Measurements from ENCODE around the gene CYTH4.
"Not testable (repeated sequence)": the region's sequence is repeated elsewhere in the genome, so short reads cannot be mapped to it uniquely, and the experiment has no call there.

The CYTH4 gene, protein sequence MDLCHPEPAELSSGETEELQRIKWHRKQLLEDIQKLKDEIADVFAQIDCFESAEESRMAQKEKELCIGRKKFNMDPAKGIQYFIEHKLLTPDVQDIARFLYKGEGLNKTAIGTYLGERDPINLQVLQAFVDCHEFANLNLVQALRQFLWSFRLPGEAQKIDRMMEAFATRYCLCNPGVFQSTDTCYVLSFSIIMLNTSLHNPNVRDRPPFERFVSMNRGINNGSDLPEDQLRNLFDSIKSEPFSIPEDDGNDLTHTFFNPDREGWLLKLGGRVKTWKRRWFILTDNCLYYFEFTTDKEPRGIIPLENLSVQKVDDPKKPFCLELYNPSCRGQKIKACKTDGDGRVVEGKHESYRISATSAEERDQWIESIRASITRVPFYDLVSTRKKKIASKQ

DNA sequence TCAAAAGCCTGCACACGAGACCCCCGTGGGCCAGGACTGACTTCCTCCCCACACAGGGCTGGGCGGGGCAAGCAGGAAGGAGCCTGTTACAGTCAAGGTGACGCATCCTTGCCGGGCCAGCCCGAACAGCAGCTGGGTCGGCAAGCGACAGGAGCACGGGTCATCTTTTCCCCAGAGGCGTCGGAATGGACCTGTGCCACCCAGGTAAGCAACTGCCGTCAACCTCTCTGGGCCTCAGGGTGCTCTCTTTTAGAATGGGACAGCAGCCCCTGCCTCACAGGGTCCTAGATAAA lies at the start of gene CYTH4:
CYTH4 (plus strand) TSS at position 124 of the 293 bp plus-strand sequence; CDS start at position 186, 62 bp downstream.
- no peak for DNase-seq

DNA sequence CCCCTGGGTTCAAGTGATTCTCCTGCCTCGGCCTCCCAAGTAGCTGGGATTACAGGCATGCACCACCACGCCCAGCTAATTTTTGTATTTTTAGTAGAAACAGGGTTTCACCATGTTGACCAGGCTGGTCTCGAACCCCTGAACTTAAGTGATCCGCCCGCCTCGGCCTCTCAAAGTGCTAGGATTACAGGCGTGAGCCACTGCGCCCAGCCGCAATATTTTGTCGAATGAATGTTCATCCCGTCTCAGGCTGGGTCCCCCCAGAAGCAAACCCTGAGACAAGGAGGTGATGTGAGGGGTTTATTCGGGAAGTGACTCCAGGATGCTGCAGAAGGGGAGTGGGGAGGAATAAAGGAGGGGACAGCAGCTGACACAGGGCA lies 48.9 kb upstream of the CYTH4 start:
- not testable (repeated sequence) for DNase-seq

DNA sequence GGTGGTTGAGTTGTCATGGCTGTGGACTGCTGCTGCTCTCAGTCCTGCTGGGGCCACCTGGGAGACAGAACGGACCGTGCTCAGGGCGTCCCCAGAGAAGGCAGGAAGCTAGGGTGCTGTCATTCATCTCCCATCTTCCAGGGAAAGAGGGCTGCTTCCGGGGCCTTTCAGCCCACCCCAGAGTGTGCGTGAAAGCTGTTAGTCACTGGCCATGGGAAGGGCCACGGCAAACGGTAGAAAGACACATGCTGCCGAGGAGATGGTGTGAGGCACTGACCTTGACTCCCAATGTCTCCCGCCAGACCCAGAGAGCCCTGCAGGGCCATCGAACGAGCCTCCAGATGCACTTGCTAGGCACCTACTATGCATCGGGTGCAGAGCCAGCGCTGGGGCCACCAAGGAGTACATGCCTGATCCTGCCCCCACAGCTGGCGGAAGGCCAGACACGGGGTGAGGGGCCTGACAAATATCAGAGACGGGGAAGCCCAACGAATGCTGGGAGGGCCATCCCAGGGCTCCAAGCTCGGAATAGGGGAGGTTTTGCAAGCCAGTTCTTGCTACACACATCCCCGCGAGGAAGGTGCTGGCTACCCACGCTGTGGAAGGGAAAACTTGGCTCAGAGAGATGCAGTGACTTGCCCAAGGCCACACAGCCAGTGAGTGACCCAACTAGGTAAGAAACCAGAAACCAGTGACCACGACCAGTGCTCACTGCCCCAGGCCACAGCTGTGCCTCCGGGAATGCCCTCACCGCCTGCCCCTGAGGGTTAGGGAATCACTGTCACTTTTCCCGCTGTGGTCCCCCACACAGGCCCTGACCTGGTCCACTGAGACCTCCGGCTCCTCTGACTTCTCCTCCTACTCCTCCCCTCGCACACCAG lies 48.3 kb upstream of the CYTH4 start:
- DNase-seq, result no peak

DNA sequence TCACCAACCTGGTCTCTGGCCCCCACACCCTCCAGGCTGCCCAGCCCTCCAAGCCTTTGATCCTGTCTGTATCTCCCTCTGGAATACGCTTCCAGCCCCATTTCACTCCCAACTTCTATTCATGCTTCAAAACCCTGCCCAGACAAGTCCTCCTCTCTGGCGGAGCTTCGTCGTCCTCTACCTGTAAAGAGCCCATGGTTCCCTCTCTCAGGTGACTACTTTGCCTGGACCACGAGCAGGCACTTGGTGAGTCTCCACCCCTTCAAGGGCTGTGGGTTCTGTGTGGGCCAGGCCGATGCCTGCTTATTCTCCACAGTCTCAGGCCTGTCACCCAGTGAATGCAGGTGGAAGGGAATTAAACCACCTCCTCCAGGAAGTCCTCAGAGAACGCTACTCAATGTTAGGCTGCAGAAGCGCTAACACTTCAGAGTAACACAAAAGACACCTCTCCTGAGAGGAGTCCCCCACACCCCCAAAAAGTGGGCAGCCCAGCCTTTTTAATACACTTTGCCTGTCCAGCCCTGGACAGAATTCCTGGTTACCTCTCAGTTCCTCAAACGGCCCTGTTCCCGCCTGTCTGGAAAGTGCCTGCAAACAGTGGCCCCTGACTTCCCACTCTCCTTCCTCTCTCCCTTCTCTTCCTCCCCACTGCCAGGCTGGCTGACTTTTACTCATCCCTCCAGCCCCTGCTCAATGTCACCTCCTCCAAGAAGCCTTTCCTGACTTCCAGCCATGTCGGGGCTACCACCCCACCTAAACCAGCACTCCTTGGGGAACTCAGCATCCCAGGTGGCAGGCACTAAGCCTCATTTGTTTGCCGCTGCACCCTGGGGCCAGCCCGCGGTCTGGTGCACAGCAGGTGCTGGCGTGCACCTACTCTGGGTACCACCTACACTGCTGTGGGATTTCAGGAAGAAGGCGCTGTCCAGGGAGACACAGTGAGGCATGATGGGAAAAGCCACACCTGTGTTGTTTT lies 47.3 kb upstream of the CYTH4 start:
- no peak for DNase-seq

DNA sequence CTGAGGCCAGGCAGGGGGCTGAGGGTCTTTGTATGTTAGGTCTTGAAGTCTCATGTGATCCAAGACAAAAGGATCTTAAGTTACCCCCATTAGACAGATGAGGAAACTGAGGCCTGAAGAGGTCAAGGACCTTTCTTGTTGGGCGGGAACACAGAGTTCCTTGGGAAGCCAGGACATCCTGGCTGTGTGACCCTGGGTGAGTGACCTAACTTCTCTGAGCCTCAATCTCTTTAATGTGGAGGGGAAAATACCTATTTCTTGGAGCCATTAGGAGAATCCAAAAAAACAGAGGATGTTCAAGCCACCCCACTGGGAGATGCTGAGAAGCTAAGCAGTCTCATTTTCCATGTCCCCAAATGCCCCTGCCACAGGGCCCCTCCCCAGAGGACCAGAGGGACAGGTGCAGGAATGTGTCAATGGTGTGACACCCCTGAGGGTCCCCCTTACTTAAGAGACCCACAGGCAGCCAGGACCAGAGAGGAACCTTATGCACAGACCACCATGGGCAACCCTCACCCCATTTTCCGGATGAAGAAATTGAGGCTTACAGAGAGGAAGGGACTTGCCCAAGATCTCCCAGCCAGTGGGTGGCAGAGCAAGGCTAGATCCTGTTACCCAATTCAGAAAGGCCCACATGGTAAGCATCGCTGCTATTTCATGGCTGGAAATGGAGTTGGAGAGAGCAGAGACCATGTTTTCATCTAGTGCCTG lies 46.3 kb upstream of the CYTH4 start:
- DNase-seq, result no peak

DNA sequence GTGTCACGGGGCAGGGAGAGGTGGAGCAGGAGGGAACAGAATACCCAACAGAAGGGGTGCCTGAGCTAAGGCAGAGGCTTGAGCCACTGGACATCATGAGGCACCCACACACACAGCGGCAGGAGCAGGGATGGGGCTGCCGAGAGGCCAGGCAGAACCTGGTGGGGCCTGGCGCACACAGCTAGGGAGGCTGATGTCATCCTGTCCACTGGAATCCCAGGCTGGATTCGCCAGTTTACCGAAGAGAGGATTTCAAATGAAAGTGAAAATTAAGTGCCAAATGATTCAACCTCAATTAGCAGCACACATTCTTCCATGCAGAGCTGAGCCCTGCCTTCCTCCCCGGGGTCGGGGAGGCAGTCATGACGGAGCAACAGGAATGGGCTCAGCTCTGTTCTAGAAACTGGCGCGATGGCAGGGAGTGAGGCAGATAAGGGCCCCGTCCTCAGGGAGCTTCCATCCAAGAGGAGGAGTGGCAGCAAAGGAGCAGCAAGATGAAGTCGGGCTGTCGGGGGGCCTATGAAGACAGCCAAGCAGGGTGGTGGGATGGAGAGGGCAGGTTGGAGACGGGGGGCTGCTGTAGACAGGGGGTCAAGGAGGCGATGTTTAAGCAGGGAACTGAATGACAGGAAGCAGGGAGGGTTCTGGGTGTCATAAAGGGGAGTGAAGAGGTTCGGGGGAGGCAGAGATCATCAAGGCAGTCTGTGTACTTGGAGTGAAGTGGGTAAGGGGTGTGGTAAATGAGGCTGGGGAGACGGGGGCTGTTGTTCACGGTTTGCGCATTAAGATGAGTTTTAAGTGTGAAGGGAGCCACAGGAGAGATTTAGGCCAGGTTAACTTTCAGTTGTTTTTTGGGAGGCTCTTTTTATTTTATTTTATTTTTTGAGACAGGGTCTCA lies 44.7 kb upstream of the CYTH4 start:
- no peak for DNase-seq

DNA sequence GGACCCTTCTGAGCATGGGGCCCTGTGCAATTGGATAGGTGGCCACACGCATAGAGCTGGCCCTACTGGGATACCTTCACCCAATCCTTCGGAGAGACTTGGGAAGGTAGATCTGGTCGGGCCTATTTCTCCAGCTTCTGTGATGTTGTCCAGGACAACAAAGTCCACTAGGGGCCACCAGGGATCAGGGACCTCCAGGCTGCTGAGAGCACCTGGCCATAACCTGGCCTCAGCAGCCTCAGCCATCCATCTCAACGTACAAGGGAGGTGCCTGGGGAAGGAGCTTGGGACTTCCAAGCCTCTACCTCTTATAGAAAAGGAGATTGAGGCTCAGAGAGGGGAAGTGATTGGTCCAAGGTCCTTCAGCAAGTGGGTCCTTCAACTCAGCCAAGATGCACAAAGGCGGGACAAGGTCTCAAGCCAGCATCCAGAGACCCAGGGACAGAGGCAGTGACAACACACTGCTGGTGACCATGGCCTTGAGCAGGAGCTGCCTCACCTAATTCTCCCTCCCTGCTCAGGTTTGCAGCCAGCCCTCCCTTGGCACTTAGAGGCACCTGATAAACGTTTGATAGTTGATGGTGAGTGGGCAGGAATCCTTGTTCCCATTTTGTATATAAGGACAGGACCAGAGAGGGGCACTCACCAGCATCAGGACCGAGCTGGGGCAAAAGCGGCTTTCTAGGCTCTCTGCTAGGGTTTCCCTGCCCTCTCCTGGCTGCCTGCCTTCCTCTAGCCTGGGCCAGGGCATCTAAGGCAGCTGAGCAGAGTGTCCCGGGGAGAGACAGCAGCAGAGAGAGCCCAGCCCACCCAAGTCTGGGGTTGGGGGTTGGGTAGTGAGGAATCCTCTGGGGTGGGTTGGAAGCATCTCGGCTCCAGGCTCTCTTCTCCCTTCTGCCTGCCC lies 42.7 kb upstream of the CYTH4 start:
- no peak for DNase-seq

DNA sequence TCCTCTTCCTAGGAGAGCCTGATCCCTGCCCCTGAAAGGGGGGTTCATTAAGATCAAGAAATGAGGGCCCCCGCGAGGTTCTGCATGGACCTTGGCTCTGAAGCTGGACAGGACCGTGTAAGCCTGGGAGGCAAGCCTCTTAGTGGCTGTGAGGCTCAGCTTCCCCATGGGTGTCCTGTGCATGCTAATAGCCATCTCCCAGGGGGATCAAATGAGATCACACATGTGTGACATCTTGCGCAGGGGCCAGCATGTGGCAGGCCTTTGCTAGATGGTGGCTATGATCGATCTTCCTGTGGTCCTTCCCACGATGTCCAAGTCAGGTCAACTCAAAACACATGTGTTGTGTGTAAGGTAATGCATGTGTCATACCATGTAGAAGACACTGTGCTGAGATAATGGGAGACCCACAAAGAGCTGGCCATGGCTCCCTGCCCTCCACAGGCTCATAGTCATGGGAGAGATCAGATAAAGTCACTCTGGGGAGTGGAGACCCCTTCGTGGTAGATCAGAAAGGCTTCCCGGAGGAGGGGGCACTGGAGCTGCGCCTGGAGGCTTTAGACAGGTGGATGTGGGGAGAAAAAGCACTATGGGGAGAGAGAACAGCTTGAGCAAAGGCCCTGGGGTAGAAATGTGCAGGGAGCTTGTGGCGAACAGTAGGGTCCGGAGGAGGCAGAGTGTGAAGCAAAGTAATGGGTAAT lies 41.9 kb upstream of the CYTH4 start:
- DNase-seq, result no peak

DNA sequence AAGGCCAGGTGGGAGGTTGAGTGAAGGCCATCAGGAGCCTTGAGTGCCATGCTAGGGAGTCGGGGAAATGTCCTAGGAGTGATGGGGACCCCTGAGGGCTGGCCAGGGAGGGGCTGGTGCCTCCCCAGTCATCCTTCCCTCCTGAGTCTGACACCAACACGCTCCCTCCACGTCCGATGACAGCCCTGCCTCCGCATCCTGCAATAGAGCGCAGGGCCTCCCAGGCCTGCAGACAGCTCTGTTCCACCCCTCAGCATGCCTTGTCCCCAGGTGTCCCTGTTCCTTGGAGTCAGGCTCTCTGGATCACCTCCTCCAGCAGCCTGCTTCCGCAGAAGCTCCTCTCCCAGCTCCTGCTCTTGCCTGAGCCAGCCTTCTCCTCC lies 41.4 kb upstream of the CYTH4 start:
- no peak for DNase-seq

DNA sequence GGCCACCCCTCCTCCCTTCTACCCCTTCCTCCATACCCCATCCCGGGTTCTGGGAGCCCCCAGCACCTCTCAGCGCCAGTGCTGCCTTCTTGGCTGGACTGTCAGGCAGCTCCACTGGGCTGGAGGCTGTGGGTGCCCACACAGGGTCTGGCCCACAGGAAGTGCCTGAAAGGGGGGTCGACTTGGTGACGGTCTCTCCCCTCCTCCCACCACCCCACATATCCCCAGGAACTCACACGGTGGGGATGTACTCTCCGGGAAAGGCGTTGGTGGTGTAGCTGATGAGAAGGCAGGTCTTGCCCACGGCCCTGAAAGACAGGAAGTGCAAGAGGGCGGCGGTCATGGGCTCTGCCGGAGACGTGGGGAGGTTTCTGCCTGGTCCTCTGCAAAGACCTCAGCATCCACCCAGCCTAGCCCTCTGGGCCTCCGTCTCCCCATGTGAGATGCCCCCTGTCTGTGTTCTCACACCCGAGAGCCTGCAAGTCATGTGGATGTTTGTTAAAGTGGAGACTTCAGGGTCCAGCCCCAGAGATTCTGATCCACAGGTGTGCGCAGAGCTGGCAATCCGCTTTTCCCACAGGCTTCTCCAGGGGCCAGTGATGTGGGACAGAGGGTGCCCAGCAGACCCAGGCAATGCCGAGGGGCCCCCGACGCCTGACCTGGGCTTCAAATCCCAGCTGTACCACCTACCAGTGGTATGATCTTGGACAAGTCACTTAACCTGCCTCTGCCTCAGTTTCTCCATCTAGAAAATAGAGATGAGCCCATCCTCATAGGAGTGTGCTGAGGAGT lies 40.8 kb upstream of the CYTH4 start:
- DNase-seq, result no peak

DNA sequence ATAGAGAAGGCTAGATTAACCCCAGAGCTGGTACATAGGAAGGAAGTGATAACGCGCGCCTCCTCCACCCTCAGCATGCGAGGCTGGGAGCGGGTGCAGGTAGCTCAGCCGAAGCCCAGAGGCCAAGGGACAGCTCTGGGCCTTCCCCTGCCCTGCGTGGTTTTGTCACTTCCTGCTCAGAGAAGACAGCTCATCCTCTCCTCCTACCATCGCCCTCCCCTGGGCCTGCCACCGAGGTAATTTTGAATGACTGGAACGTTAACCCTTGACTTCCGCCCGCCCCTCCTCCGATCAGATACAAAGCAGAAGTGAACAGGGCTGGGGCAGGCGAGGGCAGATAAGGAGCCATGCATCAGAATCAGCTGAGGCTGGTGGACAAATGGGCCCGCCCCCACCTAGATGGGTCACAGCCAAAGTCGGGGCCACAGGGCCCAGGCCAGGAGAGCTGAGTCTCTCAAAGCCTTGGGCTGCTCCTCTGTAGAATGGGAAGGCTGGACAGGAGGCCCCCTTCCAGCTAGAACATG lies 39.9 kb upstream of the CYTH4 start:
- no peak for DNase-seq

DNA sequence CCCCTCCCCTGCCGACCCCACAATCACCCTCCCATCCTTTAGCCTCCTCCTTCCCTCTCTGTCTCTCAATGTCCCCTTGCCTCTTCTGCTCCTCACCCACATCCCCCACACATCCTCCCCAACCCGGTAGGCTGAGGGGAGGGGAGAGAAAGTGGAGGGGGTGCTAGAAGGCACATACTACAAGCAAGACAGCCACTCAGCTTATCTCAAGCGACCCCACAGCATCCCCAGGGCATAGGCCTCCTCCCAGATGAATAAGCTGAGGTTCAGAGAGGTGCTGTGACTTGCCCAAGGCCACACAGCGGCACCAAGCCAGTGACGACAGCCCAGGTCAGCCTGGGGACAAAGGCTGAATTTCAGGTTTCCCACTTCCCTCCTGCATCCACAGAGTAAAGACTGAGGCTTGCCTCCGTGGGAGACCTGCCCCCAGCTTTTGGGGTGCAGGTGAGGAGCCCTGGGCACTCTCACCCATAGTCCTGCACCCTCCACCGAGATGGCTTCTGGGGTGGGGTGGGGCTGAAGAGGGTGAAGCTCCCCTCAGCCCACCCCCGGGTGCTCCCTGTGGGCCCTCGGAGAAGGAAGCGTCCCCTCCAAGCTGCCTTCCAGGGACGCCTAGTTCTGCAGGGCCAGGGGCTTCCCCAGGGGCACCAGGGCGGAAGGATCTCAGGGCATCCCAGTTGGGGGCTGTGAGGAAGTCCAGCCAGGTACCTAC lies 38.8 kb upstream of the CYTH4 start:
- no peak for DNase-seq

DNA sequence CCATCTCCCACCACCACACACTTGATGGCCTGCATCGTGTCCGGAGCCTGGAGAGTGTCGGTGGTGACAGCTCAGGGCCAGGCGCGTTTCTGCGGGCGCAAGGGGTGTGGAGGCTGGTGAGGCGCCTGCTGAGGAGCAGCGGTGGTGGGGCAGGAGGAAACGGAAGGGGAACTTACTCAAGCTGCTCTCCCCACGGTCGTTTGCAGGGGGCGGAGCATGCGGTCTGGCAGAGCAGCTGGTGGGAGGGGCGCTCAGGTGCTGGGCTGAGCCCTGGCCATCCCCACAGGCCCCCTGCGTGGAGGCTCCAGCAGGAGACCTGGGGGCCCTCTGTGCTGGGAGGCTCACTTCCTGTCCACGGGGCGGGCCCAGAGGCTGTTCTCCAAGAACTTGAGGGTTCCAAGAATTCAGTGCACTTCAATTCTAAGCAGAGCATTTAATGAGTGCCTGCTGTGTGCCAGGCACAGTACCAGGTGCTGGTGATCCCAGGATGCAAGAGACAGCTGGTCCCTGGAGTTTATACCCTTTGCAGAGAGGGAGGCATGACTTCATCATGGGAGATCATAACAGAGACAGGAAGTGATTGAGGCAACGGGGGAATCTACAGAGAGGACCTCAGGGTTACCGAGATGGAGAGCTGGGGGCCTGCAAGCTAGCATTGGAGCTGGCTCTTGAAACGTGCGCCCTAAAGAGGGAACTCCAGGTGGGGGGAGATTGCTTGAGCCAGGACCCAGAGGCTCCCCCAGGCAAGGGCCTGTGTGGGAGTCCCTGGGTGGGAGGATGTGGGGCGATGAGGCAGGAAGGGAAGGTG lies 38.0 kb upstream of the CYTH4 start, which contains the start of gene RAC2:
RAC2 (minus strand) TSS at position 156 of the 808 bp plus-strand sequence; CDS start at position 35, 121 bp downstream.
- DNase-seq, result no peak

DNA sequence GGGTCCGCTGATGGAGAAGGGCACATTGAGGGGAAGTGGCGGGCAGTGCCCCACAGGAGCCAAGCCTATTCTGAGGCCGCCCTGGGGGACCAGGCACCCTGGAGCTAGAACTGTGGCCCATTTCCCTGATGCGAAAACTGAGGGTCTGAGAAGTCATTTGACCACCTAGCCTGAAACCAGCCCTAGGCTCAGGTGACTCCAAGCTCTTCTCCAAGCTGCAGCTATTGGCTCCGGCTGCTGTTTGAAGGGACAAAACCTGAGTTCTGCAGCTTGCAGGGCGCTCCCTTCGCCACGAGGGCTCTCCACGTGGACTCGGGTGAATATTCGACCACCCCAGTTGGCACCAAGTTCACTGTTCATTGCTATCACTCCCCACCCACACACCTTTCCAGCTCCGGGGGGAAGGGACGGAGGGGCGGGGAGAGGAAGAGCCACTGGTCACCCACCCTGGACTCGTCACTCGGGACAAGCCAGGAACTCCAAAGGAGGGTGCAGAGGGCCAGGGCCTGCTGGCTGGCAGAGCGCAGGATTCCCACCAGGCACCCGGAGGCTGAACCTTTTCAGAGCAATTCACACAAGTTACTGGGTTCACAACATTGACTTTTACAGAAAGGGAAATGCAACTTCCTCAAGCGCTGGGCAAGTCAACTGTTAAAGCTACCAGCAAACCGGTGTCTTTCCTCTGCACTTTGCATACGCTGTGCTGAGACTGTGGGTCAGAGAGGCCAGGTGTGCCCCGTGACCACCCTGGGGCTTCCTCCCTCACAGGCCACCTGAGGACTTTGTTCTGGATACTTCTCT lies 37.2 kb upstream of the CYTH4 start:
- DNase-seq, result no peak

DNA sequence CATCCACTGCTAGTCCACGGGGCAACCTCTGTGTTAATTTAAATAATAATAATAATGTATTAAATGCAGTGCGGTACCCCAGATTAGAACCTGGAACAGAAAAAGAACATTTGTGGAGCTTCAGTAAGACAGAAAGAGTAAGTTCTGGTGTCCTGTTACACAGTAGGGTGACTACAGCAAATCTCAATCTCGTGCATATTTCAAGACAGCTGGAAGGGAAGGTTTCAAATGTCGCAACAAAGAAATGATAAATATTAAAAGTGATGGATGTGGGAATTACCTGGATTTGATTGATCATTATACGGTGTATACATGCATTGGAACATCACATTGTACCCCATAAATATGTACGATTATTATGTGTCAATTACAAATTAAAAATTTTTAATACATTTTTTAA lies 36.6 kb upstream of the CYTH4 start:
- DNase-seq, result no peak

DNA sequence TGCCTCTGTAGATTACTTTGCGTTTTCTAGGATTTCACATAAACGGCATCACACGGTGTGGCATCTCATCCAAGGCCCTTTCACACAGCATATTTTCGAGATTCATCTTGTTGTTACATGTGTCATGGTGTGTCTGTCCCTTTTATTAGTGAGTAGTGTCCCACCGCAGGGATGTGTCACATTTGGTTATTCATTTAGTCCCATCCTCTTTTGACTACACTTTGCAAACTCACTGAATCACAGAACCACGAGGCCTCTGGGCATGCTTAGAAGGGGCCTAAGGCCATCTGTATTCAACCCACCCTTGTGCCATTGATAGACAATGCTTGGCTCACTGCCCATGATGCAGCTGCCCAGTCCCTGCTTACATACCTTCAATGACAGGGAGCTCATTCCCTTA lies 34.1 kb upstream of the CYTH4 start:
- no peak for DNase-seq
